MM.1S (cell line): ENCODE measurements around the gene TEX19.

ENCODE experiments used
- DNase-seq: peaks from one replicate; pipeline ENCODE4 v3.0.0-alpha.2; 2015
- H2AFZ ChIP-seq: fragments of 300-600 bp; sonication (generic); 2 replicates; pipeline ENCODE4 v1.6.0; 2016; ENCODE audit warnings: antibody characterized with exemption, low read length
- H3F3A ChIP-seq: fragments of 300-600 bp; sonication (generic); 2 replicates; pipeline ENCODE4 v1.6.1; 2016; ENCODE audit warnings: mild to moderate bottlenecking, antibody characterized with exemption, low read length, moderate library complexity, mixed read lengths; ENCODE audit not compliant: insufficient read depth
- H3K27ac ChIP-seq: fragments of 300-600 bp; sonication (generic); 2 replicates; pipeline ENCODE4 v1.5.1; 2016; ENCODE audit warnings: mild to moderate bottlenecking, low read length
- H3K27me3 ChIP-seq: fragments of 300-600 bp; sonication (generic); replicated peaks from 2 replicates; pipeline ENCODE4 v1.6.0; 2016; ENCODE audit warnings: low read length; ENCODE audit not compliant: insufficient read depth
- H3K36me3 ChIP-seq: fragments of 300-600 bp; sonication (generic); replicated peaks from 2 replicates; pipeline ENCODE4 v1.6.1; 2016; ENCODE audit warnings: mild to moderate bottlenecking, low read length, mixed read lengths; ENCODE audit not compliant: insufficient read depth
- H3K4me1 ChIP-seq: fragments of 300-600 bp; sonication (generic); 2 replicates; pipeline ENCODE4 v1.6.1; 2016; ENCODE audit warnings: low read length, mixed read lengths
- H3K4me2 ChIP-seq: fragments of 300-600 bp; sonication (generic); 2 replicates; pipeline ENCODE4 v1.6.0; 2016; ENCODE audit warnings: low read depth, low read length
- H3K4me3 ChIP-seq: fragments of 300-600 bp; sonication (generic); 2 replicates; pipeline ENCODE4 v1.5.1; 2016; ENCODE audit warnings: low read length, mixed read lengths
- H3K79me2 ChIP-seq: fragments of 300-600 bp; sonication (generic); 2 replicates; pipeline ENCODE4 v1.6.1; 2016; ENCODE audit warnings: mixed run types, low read length, mixed read lengths
- H3K9ac ChIP-seq: fragments of 300-600 bp; sonication (generic); 2 replicates; pipeline ENCODE4 v1.6.1; 2016; ENCODE audit warnings: low read length, mixed read lengths
- H3K9me2 ChIP-seq: fragments of 300-600 bp; sonication (generic); replicated peaks from 2 replicates; pipeline ENCODE4 v1.6.1; 2016; ENCODE audit warnings: mild to moderate bottlenecking, low read length, mixed read lengths; ENCODE audit not compliant: insufficient read depth
- H3K9me3 ChIP-seq: fragments of 300-600 bp; sonication (generic); replicated peaks from 2 replicates; pipeline ENCODE4 v1.6.1; 2016; ENCODE audit warnings: mild to moderate bottlenecking, low read length, mixed read lengths; ENCODE audit not compliant: insufficient read depth
- H4K20me1 ChIP-seq: fragments of 300-600 bp; sonication (generic); 2 replicates; pipeline ENCODE4 v1.6.1; 2016; ENCODE audit warnings: mild to moderate bottlenecking, low read length, moderate library complexity, mixed read lengths; ENCODE audit not compliant: insufficient read depth
- CTCF ChIP-seq: fragments of 300-600 bp; sonication (generic); IDR thresholded peaks from 2 replicates; pipeline ENCODE4 v1.5.1; 2016; ENCODE audit warnings: antibody characterized with exemption, low read length, mixed read lengths
- EZH2 ChIP-seq: fragments of 300-600 bp; sonication (generic); optimal IDR thresholded peaks from 2 replicates; pipeline ENCODE3; 2017; ENCODE audit warnings: low read depth, mild to moderate bottlenecking, antibody characterized with exemption, low read length, mixed read lengths
- EZH2phosphoT487 ChIP-seq: fragments of 300-600 bp; sonication (generic); IDR thresholded peaks from 2 replicates; pipeline ENCODE4 v1.6.1; 2018; ENCODE audit warnings: antibody characterized with exemption, low read length

Gene TEX19

GRCh38 chr17:82321947-82322466 is 37.0 kb upstream of the TEX19 start:
- H2AFZ ChIP-seq: no peak overlapping the region
- H3K36me3 ChIP-seq: no peaks in the 10 kb centered on the region
- H3K27me3 ChIP-seq: no peaks in the 10 kb centered on the region; the same call in 1 of the 2 replicates
- H3K9me2 ChIP-seq: no peaks in the 10 kb centered on the region
- H3K4me2 ChIP-seq: no peak overlapping the region
- no peaks in the 10 kb centered on the region for H3K9me3 ChIP-seq
- H3K27ac ChIP-seq: no peak overlapping the region
- H3F3A ChIP-seq: peaks cover 2% of the 10 kb centered on the region; the same call in 1 of the 2 replicates
- H3K9ac ChIP-seq: no peak overlapping the region
- no peaks in the 10 kb centered on the region for H3K79me2 ChIP-seq
- no peak for TF ChIP-seq EZH2phosphoT487
- no peak overlapping the region for H3K4me3 ChIP-seq
- no peak for DNase-seq
- no peaks in the 10 kb centered on the region for H3K4me1 ChIP-seq
- H4K20me1 ChIP-seq: no peaks in the 10 kb centered on the region

GRCh38 chr17:82322526-82323453 is 36.3 kb upstream of the TEX19 start:
- H3K9me2 ChIP-seq: no peaks in the 10 kb centered on the region
- H3K4me2 ChIP-seq: no peak overlapping the region
- H3K79me2 ChIP-seq: no peaks in the 10 kb centered on the region
- H4K20me1 ChIP-seq: no peaks in the 10 kb centered on the region
- no peaks in the 10 kb centered on the region for H3K36me3 ChIP-seq
- H2AFZ ChIP-seq: no peak overlapping the region
- no peaks in the 10 kb centered on the region for H3K9me3 ChIP-seq
- no peak for TF ChIP-seq CTCF
- no peak for TF ChIP-seq EZH2
- no peak for TF ChIP-seq EZH2phosphoT487
- H3K27me3 ChIP-seq: no peaks in the 10 kb centered on the region
- peaks cover 2% of the 10 kb centered on the region; the same call in 1 of the 2 replicates for H3F3A ChIP-seq
- no peak overlapping the region for H3K9ac ChIP-seq
- H3K4me3 ChIP-seq: no peak overlapping the region
- no peak for DNase-seq
- no peak overlapping the region for H3K27ac ChIP-seq
- no peaks in the 10 kb centered on the region for H3K4me1 ChIP-seq

GRCh38 chr17:82323514-82324234 is 35.4 kb upstream of the TEX19 start:
- Histone ChIP-seq H3K9me3 (no peaks in the 10 kb centered on the region), H3F3A (peaks cover 2% of the 10 kb centered on the region; the same call in 1 of the 2 replicates), H4K20me1 (no peaks in the 10 kb centered on the region), H3K79me2 (no peaks in the 10 kb centered on the region), H3K9ac (no peak overlapping the region), H3K27me3 (no peaks in the 10 kb centered on the region), H3K36me3 (no peaks in the 10 kb centered on the region), H3K27ac (no peak overlapping the region), H3K4me3 (no peak overlapping the region), H2AFZ (no peak overlapping the region), H3K4me1 (no peaks in the 10 kb centered on the region), H3K4me2 (no peak overlapping the region), H3K9me2 (no peaks in the 10 kb centered on the region)
- no peak for DNase-seq
- TF ChIP-seq EZH2phosphoT487 (no peak), CTCF (no peak), EZH2 (no peak)
